Measurements from ENCODE around the gene MIA3. TPM values are rescaled to one million over a fixed set of nuclear protein-coding genes. Genes with fewer than 3 reads are reported as not detected.
A peak's percentile ranks its signal among the peaks of the same experiment; 100 is the strongest.

The MIA3 gene
- total and polyA plus RNA-seq, 11 donors: 20.2 to 71.1 (median 58.9) TPM

DNA sequence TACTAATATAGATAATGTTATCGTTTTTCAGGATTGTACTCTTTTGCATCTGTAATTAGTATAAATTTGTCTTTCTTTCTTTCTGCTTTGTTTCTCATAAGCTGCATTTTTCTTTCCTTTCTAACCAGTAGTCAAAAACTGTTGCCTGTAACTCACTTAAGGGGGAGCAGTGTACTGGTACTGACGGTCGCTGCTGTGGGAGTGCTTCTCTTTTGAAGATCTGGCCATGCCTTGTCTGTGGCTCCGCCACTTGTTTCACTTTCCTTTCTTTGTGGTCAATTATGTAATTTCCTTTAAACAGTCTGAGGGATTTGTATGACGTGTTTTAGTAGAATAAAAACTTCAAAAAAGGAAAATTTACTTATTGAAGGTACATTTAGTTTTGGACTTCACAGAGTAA lies 37.0 kb downstream of the MIA3 start:
- DNase-seq: peak in 2 of 5 donors; percentile 37 to 45
- peak in 3 of 4 donors; percentile 70 to 91 (median 70) for ATAC-seq
- intact Hi-C loops (cut with DNase I): no loop called here
- no peaks in the 10 kb centered on the region for H3K9me3 ChIP-seq
- peaks cover 0 to 18% (median 0%) of the 10 kb centered on the region in 12 donors for H3K4me1 ChIP-seq
- TF ChIP-seq POLR2A (IDR thresholded peaks at IDR 0.05): no peak
- TF ChIP-seq, protein P1, sequence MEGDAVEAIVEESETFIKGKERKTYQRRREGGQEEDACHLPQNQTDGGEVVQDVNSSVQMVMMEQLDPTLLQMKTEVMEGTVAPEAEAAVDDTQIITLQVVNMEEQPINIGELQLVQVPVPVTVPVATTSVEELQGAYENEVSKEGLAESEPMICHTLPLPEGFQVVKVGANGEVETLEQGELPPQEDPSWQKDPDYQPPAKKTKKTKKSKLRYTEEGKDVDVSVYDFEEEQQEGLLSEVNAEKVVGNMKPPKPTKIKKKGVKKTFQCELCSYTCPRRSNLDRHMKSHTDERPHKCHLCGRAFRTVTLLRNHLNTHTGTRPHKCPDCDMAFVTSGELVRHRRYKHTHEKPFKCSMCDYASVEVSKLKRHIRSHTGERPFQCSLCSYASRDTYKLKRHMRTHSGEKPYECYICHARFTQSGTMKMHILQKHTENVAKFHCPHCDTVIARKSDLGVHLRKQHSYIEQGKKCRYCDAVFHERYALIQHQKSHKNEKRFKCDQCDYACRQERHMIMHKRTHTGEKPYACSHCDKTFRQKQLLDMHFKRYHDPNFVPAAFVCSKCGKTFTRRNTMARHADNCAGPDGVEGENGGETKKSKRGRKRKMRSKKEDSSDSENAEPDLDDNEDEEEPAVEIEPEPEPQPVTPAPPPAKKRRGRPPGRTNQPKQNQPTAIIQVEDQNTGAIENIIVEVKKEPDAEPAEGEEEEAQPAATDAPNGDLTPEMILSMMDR (IDR thresholded peaks at IDR 0.05): peak in 2 of 12 donors; percentile 15 to 16
- peak overlapping the region in 1 of 12 donors; percentile 10 for H3K4me3 ChIP-seq
- WGBS, 4 donors: 47 to 63% (median 54%) methylated on average over 5 of the region's 5 CpGs
- peaks cover 4 to 100% (median 99%) of the 10 kb centered on the region in 9 donors for H3K36me3 ChIP-seq
- peak overlapping the region in 6 of 12 donors; percentile 3 to 85 (median 53) for H3K27ac ChIP-seq
- no peaks in the 10 kb centered on the region for H3K27me3 ChIP-seq

DNA sequence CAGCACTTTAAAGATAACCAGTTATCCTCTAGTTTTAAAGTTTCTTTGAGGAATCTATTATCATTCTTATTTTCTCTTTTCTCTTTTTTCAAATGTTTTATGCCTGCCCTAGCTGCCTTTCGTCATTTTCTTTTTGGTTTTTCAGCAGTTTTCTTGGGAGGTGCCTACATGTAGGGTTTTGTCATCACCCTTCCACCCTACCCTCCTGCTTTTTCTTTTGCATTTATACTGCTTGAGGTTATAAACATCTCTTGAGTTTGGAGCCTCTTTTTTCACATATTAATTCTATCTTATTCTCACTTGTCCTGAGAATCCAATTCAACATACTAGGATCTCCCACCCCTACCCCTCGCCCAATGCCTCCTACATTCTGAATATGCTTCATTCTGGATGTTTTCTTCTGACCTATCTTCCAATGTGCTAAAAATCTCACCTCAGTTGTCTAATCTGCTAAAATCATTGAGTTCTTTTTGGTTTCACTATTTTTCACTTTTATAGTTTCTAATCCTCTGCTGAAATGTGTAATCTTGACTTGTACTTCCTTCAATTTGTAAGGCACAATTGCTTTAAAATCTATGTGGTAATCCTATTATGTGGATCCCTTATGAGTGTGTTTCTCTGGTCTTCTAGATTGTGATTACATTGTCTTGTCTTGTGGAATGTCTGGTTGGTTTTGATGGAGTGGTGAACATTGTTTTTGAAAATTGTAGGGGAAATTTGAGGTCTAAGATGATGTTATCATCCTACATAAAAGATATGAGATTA lies 38.7 kb downstream of the MIA3 start:
- intact Hi-C loops (cut with DNase I): no loop called here
- no peaks in the 10 kb centered on the region for H3K27me3 ChIP-seq
- H3K36me3 ChIP-seq: peaks cover 4 to 100% (median 99%) of the 10 kb centered on the region in 9 donors
- ATAC-seq: no peak
- no peaks in the 10 kb centered on the region for H3K9me3 ChIP-seq
- H3K4me3 ChIP-seq: no peak overlapping the region
- peaks cover 0 to 18% (median 0%) of the 10 kb centered on the region in 12 donors for H3K4me1 ChIP-seq
- no peak for DNase-seq
- no peak for TF ChIP-seq POLR2A (IDR thresholded peaks at IDR 0.05)
- TF ChIP-seq, protein P1 (IDR thresholded peaks at IDR 0.05): no peak
- WGBS, 4 donors: 96 to 100% (median 97%) methylated on average over 2 of the region's 2 CpGs
- no peak overlapping the region for H3K27ac ChIP-seq

DNA sequence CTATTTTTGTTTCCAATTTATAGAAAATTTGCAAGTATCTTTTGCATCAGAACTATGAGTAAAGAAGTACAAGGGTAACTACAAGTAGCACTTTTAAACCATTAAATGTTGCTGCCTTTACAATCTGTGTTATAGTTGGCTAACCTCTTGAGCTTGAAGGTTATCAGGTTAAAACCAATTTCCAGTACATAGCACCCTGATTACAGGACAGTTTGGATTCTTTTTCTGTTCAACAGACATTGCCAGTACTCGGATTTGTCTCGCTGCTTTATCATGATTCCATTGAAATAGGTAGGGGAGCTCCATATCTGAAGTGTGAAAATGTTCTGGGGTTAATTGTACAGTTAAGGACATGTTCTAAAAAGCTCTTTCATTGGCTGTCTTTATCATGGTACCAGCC lies 40.0 kb downstream of the MIA3 start:
- ATAC-seq: no peak
- H3K4me3 ChIP-seq: no peak overlapping the region
- DNase-seq: no peak
- TF ChIP-seq, protein P1 (IDR thresholded peaks at IDR 0.05): no peak
- no peak for TF ChIP-seq POLR2A (IDR thresholded peaks at IDR 0.05)
- peaks cover 0 to 18% (median 0%) of the 10 kb centered on the region in 12 donors for H3K4me1 ChIP-seq
- WGBS, 4 donors: 32 to 66% (median 46%) methylated on average over 2 of the region's 2 CpGs
- no peak overlapping the region for H3K27ac ChIP-seq
- no peaks in the 10 kb centered on the region for H3K9me3 ChIP-seq
- no peaks in the 10 kb centered on the region for H3K27me3 ChIP-seq
- H3K36me3 ChIP-seq: peaks cover 4 to 100% (median 99%) of the 10 kb centered on the region in 9 donors
- intact Hi-C loops (cut with DNase I): no loop called here

DNA sequence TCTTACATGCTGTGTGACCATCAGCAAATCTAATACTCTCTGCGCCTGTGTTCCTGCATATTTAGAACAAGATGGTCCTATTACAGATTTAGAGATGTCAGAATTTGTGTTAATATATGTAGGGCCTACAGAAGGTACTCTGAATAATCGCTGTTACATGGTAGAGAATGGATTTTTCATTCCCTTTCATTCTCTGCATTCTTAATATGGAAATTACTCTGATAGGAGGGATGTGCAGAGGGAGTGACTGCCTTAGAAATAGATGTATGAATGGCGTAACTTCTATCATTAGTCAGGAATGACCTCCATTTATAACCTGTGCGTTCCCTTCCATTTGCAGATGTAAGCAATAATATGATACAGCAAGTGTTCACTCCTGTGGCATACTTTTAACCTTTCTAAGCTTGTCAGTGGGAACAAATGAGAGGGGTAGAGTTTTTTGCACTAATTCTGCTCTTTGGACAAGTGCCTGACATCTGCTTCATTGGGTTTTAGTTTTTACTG lies 45.6 kb downstream of the MIA3 start:
- Histone ChIP-seq H3K4me1 (no peaks in the 10 kb centered on the region), H3K27me3 (no peaks in the 10 kb centered on the region), H3K27ac (no peak overlapping the region), H3K36me3 (peaks cover 2 to 95% (median 92%) of the 10 kb centered on the region in 9 donors), H3K9me3 (no peaks in the 10 kb centered on the region), H3K4me3 (no peak overlapping the region)
- ATAC-seq: no peak
- 95 to 98% (median 97%) methylated on average over 4 of the region's 4 CpGs for WGBS, 4 donors
- intact Hi-C loops (cut with DNase I): no loop called here
- no peak for DNase-seq
- TF ChIP-seq, protein P1 (IDR thresholded peaks at IDR 0.05): no peak
- TF ChIP-seq POLR2A (IDR thresholded peaks at IDR 0.05): no peak
